ENCODE measurements around the gene GPANK1. TPM values are rescaled to one million over a fixed set of nuclear protein-coding genes. Genes with fewer than 3 reads are reported as not detected.

Gene GPANK1
- total and polyA plus RNA-seq, 9 of the 15 experiments (the other 6 are each of a cell fraction or from before 2014, with no cell fraction given) = 32.2 to 111 (median 46.3) TPM

- 0 out of 2 replicates have a peak, but pooled peaks have one; percentile 44 for TF ChIP-seq MYC (IDR thresholded peaks at IDR 0.05; ENCODE audit: low read depth, low read length)
- no peak for TF ChIP-seq MYC (CRISPR knock-in tag; IDR thresholded peaks at IDR 0.05; ENCODE audit: borderline replicate concordance, low read depth)
- TF ChIP-seq ZNF766 (CRISPR knock-in tag; conservative IDR thresholded peaks at IDR 0.05) = no peak
- TF ChIP-seq SETDB1 (IDR thresholded peaks at IDR 0.05; ENCODE audit: low read length) = no peak
- TF ChIP-seq HNRNPLL (IDR thresholded peaks at IDR 0.05; ENCODE audit: low read depth, low read length, poor library complexity, severe bottlenecking) = no peak
- TF ChIP-seq CEBPZ (IDR thresholded peaks at IDR 0.05; ENCODE audit: borderline replicate concordance, low read depth, low read length) = no peak
- TF ChIP-seq SRF (CRISPR knock-in tag; IDR thresholded peaks at IDR 0.05) = no peak
- TF ChIP-seq OTX1 (CRISPR knock-in tag; IDR thresholded peaks at IDR 0.05) = no peak
- no peak for TF ChIP-seq TCFL5 (CRISPR knock-in tag; conservative IDR thresholded peaks at IDR 0.05)
- TF ChIP-seq RNF219 (CRISPR knock-in tag; IDR thresholded peaks at IDR 0.05) = no peak
- TF ChIP-seq JUNB (CRISPR knock-in tag; conservative IDR thresholded peaks at IDR 0.05) = no peak
- TF ChIP-seq YY1 (IDR thresholded peaks at IDR 0.05; ENCODE audit: borderline replicate concordance in 1 of 3, control insufficient read depth in 1 of 3, extremely low read depth in 1 of 3, insufficient read depth in 3 of 3, insufficient read length in 1 of 3, insufficient replicate concordance in 2 of 3, low read depth in 1 of 3, low read length in 2 of 3) = peak; percentile 49 to 84 (median 80)
- TF ChIP-seq E2F3 (CRISPR knock-in tag; IDR thresholded peaks at IDR 0.05) = no peak
- TF ChIP-seq HCFC1 (IDR thresholded peaks at IDR 0.05; ENCODE audit: low read depth, low read length) = peak; percentile 35; the same call in 1 of the 2 replicates
- no peak for TF ChIP-seq ZNF212 (CRISPR knock-in tag; IDR thresholded peaks at IDR 0.05)
- no peak for TF ChIP-seq TGIF2 (CRISPR knock-in tag; IDR thresholded peaks at IDR 0.05)
- TF ChIP-seq TFAM (CRISPR knock-in tag; conservative IDR thresholded peaks at IDR 0.05) = no peak
- no peak for TF ChIP-seq ELK3 (CRISPR knock-in tag; IDR thresholded peaks at IDR 0.05)
These were observed 15.7 kb upstream of the GPANK1 start, which contains the start of gene LY6G5C (continued) for GRCh38 chr6:31680226-31681134.
